Measurements from ENCODE around the gene C10orf90. TPM values are rescaled to one million over a fixed set of nuclear protein-coding genes. Genes with fewer than 3 reads are reported as not detected.

C10orf90 gene
- total RNA-seq, 1 experiment from 2014 or later, result 0.18 TPM

DNA sequence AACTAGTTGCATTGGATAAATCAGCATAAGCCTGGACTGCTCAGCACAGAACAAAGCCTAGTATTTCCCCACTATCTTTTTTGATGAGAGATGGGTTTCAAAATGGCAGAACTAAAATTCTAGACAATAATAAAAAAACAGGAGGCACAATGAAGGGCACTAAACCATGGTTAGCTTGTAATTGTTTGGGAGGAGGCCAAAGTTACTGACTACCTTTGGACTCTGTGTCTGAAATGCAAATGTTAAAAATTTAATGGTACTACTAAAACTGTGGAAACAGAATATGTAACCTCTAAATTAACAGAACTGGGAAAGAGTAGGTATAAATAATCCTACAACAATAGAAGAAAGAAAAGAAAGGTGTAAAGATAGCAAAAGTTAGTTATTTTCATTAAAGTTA is 295.2 kb downstream of the C10orf90 start:
- H3K9me3 ChIP-seq (ENCODE audit: low read length), result no peaks in the 10 kb centered on the region
- H3K4me1 ChIP-seq (ENCODE audit: insufficient read depth, low read length), result peaks cover 29% of the 10 kb centered on the region
- intact Hi-C loops (cut with micrococcal nuclease), result loop anchor here (5.0 kb wide), 1 partner anchor 178 kb away; no protein-coding TSS in a partner anchor
- BruUV-seq (replicated peaks), result no TSS peak
- peak overlapping the region; percentile 92; the same call in 1 of the 2 replicates for H3K27ac ChIP-seq (ENCODE audit: low read length)
- H2AFZ ChIP-seq (ENCODE audit: low read length), result no peak overlapping the region
- no peaks in the 10 kb centered on the region for H3K9me2 ChIP-seq (replicated peaks; ENCODE audit: low read length)
- TF ChIP-seq EZH2phosphoT487 (IDR thresholded peaks at IDR 0.05; ENCODE audit: borderline replicate concordance, low read length) (no peak), EZH2 (IDR thresholded peaks at IDR 0.05; ENCODE audit: low read length, unreplicated experiment) (no peak)
- TF ChIP-seq, protein P1, sequence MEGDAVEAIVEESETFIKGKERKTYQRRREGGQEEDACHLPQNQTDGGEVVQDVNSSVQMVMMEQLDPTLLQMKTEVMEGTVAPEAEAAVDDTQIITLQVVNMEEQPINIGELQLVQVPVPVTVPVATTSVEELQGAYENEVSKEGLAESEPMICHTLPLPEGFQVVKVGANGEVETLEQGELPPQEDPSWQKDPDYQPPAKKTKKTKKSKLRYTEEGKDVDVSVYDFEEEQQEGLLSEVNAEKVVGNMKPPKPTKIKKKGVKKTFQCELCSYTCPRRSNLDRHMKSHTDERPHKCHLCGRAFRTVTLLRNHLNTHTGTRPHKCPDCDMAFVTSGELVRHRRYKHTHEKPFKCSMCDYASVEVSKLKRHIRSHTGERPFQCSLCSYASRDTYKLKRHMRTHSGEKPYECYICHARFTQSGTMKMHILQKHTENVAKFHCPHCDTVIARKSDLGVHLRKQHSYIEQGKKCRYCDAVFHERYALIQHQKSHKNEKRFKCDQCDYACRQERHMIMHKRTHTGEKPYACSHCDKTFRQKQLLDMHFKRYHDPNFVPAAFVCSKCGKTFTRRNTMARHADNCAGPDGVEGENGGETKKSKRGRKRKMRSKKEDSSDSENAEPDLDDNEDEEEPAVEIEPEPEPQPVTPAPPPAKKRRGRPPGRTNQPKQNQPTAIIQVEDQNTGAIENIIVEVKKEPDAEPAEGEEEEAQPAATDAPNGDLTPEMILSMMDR (conservative IDR thresholded peaks at IDR 0.05; ENCODE audit: low read depth, low read length), result no peak
- H3K9ac ChIP-seq (ENCODE audit: low read length), result peak overlapping the region; percentile 12; the same call in 1 of the 2 replicates
- H3K79me2 ChIP-seq (ENCODE audit: low read length), result peaks cover 7% of the 10 kb centered on the region; the same call in 1 of the 2 replicates
- H3F3A ChIP-seq (ENCODE audit: low read length, unreplicated experiment), result peaks cover 4% of the 10 kb centered on the region
- no peaks in the 10 kb centered on the region for H4K20me1 ChIP-seq (ENCODE audit: low read length)
- no peaks in the 10 kb centered on the region for H3K36me3 ChIP-seq (ENCODE audit: low read depth, low read length)
- ChIA-PET CTCF (no interaction called here), POLR2A (ENCODE audit: unreplicated experiment) (no interaction called here)
- no peak for ATAC-seq
- H3K4me2 ChIP-seq (ENCODE audit: low read length), result peak overlapping the region; percentile 66; the same call in 1 of the 2 replicates
- no peak overlapping the region for H3K4me3 ChIP-seq (ENCODE audit: low read length)
- H3K27me3 ChIP-seq (ENCODE audit: low read length), result no peaks in the 10 kb centered on the region
- no peak for DNase-seq

Other genes starting within 250 kb of the C10orf90 start
- 34.3 and 34.6 TPM in 2 replicates for gene DOCK1, start 234.7 kb upstream of the C10orf90 start, total RNA-seq (2014; rRNA removed)